GM10248 (cell line): Measurements from ENCODE around the gene FBXO9.
"Not testable (repeated sequence)": the region's sequence is repeated elsewhere in the genome, so short reads cannot be mapped to it uniquely, and the experiment has no call there.

ENCODE experiments used
- CTCF ChIA-PET: fragments of 300-600 bp; sonication (Branson Sonifier 250); formaldehyde crosslinking; extraction: SDS; loops from one replicate; lab custom pipeline; 2021; ENCODE audit warnings: antibody characterized with exemption; lab: Yijun Ruan, JAX
- POLR2A ChIA-PET: fragments of 350-650 bp; sonication (Branson Sonifier 250); formaldehyde crosslinking; extraction: SDS; loops from one replicate; lab custom pipeline; 2020; ENCODE audit warnings: antibody characterized with exemption; lab: Yijun Ruan, JAX
- DNase-seq: peaks from one replicate; pipeline ENCODE4 v3.0.0; 2012; ENCODE audit errors: extremely low spot score
- CTCF ChIP-seq: IDR thresholded peaks from 2 replicates; pipeline ENCODE4 v1.5.1; 2012; ENCODE audit warnings: mild to moderate bottlenecking, low read depth; ENCODE audit errors: extremely low read depth, missing control alignments, control extremely low read depth

The FBXO9 gene

GRCh38 chr6:53054532-53054931 is 10.7 kb upstream of the FBXO9 start:
- ChIA-PET CTCF (interaction anchor here (1.1 to 1.6 kb wide), 3 partner anchors 11 to 172 kb away, joined by 3 to 4 read pairs (median 3); partner anchors contain the start of gene GSTA4), POLR2A (interaction anchor here (0.7 kb wide), 1 partner anchor 19 kb away, joined by 4 read pairs; no protein-coding TSS in a partner anchor)
- no peak for TF ChIP-seq CTCF
- no peak for DNase-seq

- POLR2A ChIA-PET: interaction anchor here (0.6 kb wide), 1 partner anchor 359 kb away, joined by 3 read pairs; no protein-coding TSS in a partner anchor
- DNase-seq: no peak
- no peak for TF ChIP-seq CTCF
- CTCF ChIA-PET: interaction anchor here (1.0 to 1.7 kb wide), 6 partner anchors 10 to 640 kb away, joined by 3 to 6 read pairs (median 4); partner anchors contain the start of gene FBXO9
Measured at GRCh38 chr6:53055873-53056272, 9.3 kb upstream of the FBXO9 start.

GRCh38 chr6:53056273-53056672 is 8.9 kb upstream of the FBXO9 start:
- ChIA-PET CTCF (interaction anchor here (1.0 to 1.7 kb wide), 6 partner anchors 10 to 640 kb away, joined by 3 to 6 read pairs (median 4); partner anchors contain the start of gene FBXO9), POLR2A (interaction anchor here (0.6 kb wide), 1 partner anchor 360 kb away, joined by 3 read pairs; no protein-coding TSS in a partner anchor)
- no peak for TF ChIP-seq CTCF
- no peak for DNase-seq

GRCh38 chr6:53058388-53059195 is 6.6 kb upstream of the FBXO9 start:
- no peak for DNase-seq
- ChIA-PET POLR2A (no interaction called here), CTCF (no interaction called here)
- TF ChIP-seq CTCF: no peak

GRCh38 chr6:53059648-53060589 is 5.3 kb upstream of the FBXO9 start:
- CTCF ChIA-PET: no interaction called here
- DNase-seq: no peak
- no peak for TF ChIP-seq CTCF
- POLR2A ChIA-PET: no interaction called here

GRCh38 chr6:53062169-53062539 is 3.0 kb upstream of the FBXO9 start:
- ChIA-PET CTCF (interaction anchor here (0.7 kb wide), 1 partner anchor 67 kb away, joined by 3 read pairs; the partner anchor contains the start of gene GSTA4), POLR2A (no interaction called here)
- DNase-seq: no peak
- TF ChIP-seq CTCF: no peak

GRCh38 chr6:53064255-53064654 is 949 bp upstream of the FBXO9 start:
- CTCF ChIA-PET: interaction anchor here (1.1 kb wide), 1 partner anchor 69 kb away, joined by 3 read pairs; the partner anchor contains the start of gene GSTA4
- DNase-seq, POLR2A ChIA-PET: not testable (repeated sequence)
